Erythroblast (primary cell): ENCODE measurements around the gene COPG2.

Experiments used
- GATA1 ChIP-seq: IDR thresholded peaks from 2 replicates; pipeline ENCODE4 v1.6.1; 2011; ENCODE audit warnings: low read depth, mild to moderate bottlenecking, control low read depth, low read length, moderate library complexity
- POLR2A ChIP-seq: IDR thresholded peaks from 2 replicates; pipeline ENCODE4 v1.6.1; 2011; ENCODE audit warnings: mild to moderate bottlenecking, low read length

DNA sequence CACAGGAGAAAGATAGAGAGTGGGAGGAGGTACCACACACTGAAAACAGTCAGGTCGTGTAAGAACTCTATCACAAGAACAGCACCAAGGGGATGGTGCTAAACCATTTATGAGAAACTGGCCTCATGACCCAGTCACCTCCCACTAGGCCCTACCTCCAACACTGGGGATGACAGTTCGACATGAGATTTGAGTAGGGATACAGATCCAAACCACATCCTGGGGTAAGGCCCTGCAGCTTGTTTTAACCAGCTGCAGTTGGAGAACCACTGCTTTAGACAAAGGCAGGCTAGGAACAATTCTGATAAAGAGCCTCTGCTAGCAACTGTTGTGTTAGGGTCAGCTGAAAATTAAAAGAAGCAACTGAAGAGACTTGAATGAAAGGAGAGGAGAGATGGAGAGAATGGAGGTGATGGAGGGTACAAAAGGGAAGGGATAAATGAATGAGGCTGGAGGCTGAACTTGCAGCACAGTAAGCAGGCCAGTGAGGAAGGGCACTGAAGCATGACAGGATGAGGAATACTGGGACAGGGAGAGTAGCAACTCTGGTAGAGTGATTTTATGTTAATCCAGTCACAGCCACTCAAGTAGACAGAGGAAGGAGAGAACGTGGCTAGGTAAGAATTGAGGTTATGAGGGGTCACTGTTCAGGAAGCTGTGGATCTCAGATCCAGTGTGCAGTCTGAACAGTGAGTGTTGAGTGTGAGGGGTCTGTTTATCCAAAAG, 153.1 kb downstream of the COPG2 start:
- TF ChIP-seq POLR2A (no peak), GATA1 (no peak)
